ENCODE measurements around the gene CAMK4. TPM values are rescaled to one million over a fixed set of nuclear protein-coding genes. Genes with fewer than 3 reads are reported as not detected.

Gene CAMK4
- total and polyA plus RNA-seq, 3 donors from 2014 or later: 35.4 to 76.9 (median 60.3) TPM

GRCh38 chr5:111385970-111386831 is 162.0 kb downstream of the CAMK4 start:
- no peak for DNase-seq
- Histone ChIP-seq H3K36me3 (ENCODE audit: low read depth, missing control alignments) (no peaks in the 10 kb centered on the region), H3K27me3 (no peaks in the 10 kb centered on the region), H3K4me3 (no peak overlapping the region), H3K9me3 (no peaks in the 10 kb centered on the region), H3K4me1 (no peaks in the 10 kb centered on the region), H3K27ac (no peak overlapping the region)
- WGBS, 2 donors: 82 to 87% methylated on average over 7 of the region's 7 CpGs
- intact Hi-C loops (cut with DNase I; ENCODE audit: low total_unique reads): no loop called here
- no peak for TF ChIP-seq POLR2A (IDR thresholded peaks at IDR 0.05)
- no peak for TF ChIP-seq CTCF (IDR thresholded peaks at IDR 0.05)

- Histone ChIP-seq H3K27me3 (no peaks in the 10 kb centered on the region), H3K27ac (no peak overlapping the region), H3K4me3 (no peak overlapping the region), H3K9me3 (no peaks in the 10 kb centered on the region), H3K36me3 (ENCODE audit: low read depth, missing control alignments) (no peaks in the 10 kb centered on the region), H3K4me1 (no peaks in the 10 kb centered on the region)
- TF ChIP-seq CTCF (IDR thresholded peaks at IDR 0.05): no peak
- no peak for TF ChIP-seq POLR2A (IDR thresholded peaks at IDR 0.05)
- WGBS, 2 donors: 70 to 88% methylated on average over 1 of the region's 1 CpG
- no peak for DNase-seq
- intact Hi-C loops (cut with DNase I; ENCODE audit: low total_unique reads): no loop called here
These were observed 162.6 kb downstream of the CAMK4 start for GRCh38 chr5:111386832-111387162.

- no peaks in the 10 kb centered on the region for H3K9me3 ChIP-seq
- no peaks in the 10 kb centered on the region for H3K36me3 ChIP-seq (ENCODE audit: low read depth, missing control alignments)
- H3K4me3 ChIP-seq: no peak overlapping the region
- no peaks in the 10 kb centered on the region for H3K27me3 ChIP-seq
- WGBS, 2 donors: 0 to 15% methylated on average over 1 of the region's 1 CpG
- H3K27ac ChIP-seq: no peak overlapping the region
- intact Hi-C loops (cut with DNase I; ENCODE audit: low total_unique reads): no loop called here
- no peak for TF ChIP-seq CTCF (IDR thresholded peaks at IDR 0.05)
- TF ChIP-seq POLR2A (IDR thresholded peaks at IDR 0.05): no peak
- H3K4me1 ChIP-seq: no peaks in the 10 kb centered on the region
- DNase-seq: no peak
These were observed 163.2 kb downstream of the CAMK4 start for GRCh38 chr5:111387361-111387760.

- Histone ChIP-seq H3K9me3 (no peaks in the 10 kb centered on the region), H3K4me1 (no peaks in the 10 kb centered on the region), H3K4me3 (no peak overlapping the region), H3K36me3 (ENCODE audit: low read depth, missing control alignments) (no peaks in the 10 kb centered on the region), H3K27me3 (no peaks in the 10 kb centered on the region), H3K27ac (no peak overlapping the region)
- WGBS, 2 donors: 31 to 94% methylated on average over 1 of the region's 1 CpG
- TF ChIP-seq CTCF (IDR thresholded peaks at IDR 0.05): no peak
- TF ChIP-seq POLR2A (IDR thresholded peaks at IDR 0.05): no peak
- DNase-seq: no peak
- intact Hi-C loops (cut with DNase I; ENCODE audit: low total_unique reads): no loop called here
These were observed 165.4 kb downstream of the CAMK4 start for GRCh38 chr5:111389390-111390082.
